ENCODE measurements around the gene RPL37.

The RPL37 gene

DNA sequence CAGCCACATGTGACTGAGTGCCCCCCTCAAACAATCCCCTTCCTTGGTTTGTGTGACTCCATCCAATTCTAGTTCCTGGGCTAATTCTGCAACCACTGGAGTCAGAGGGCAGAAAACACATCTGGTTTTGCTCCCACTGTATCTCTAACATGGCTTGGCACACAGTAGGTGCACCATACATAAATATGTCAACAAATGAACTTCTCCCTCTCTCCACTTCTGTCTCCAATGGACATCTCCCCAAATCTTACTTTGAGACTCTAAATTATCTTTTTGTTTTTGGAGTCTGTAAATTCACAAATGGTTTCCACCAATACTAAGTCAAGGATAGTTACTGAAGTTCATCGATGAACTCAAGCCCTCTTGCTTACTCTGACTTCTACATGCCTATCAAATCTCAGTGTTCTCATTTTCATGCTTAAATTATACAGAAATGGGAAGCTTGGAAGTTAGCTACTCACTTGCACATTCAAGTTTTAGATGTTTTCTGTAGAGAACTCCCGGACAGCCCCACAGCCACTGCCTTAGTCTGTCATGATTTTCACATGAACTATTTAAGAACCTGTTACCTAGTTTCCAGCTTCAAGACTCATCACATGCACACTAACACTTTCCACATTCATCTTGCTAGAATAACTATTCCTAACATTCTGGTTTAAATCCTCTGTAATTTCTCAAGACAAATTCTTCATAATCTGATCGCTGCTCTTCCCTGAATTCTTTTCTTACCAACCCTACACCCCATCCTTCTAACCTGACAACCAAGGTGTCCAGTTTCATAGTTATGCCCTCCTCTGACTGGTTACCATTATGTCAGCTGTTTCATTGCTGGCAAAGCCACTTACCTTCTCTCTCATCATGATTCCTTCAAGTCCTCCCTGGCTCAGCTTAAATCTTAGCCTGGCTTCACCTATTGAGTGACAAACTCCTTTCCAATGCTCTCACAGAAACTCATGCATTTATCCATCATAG is 6.0 kb downstream of the RPL37 start:
- no peak for DNase-seq
- H3K4me1 ChIP-seq (ENCODE audit: insufficient read depth, low read length): peaks cover 15% of the 10 kb centered on the region
- H3K9ac ChIP-seq (ENCODE audit: low read depth, low read length): no peak overlapping the region
- H3K36me3 ChIP-seq (ENCODE audit: insufficient read depth, low read length): peaks cover 70% of the 10 kb centered on the region
- no peaks in the 10 kb centered on the region for H3K27me3 ChIP-seq (ENCODE audit: insufficient read depth, low read length, poor library complexity)
- no peak overlapping the region for H2AFZ ChIP-seq (ENCODE audit: low read depth, low read length)
- ATAC-seq (ENCODE audit: insufficient read depth, low read depth): no peak
- no peak overlapping the region for H3K27ac ChIP-seq (ENCODE audit: low read length)
- no peak overlapping the region for H3K4me2 ChIP-seq (ENCODE audit: insufficient read depth, low read length)
- no peak overlapping the region for H3K4me3 ChIP-seq (ENCODE audit: low read depth in 1 of 2, low read length in 2 of 2)
- H3K9me3 ChIP-seq (ENCODE audit: insufficient read depth, low read length, severe bottlenecking): no peaks in the 10 kb centered on the region
- TF ChIP-seq, protein P1, sequence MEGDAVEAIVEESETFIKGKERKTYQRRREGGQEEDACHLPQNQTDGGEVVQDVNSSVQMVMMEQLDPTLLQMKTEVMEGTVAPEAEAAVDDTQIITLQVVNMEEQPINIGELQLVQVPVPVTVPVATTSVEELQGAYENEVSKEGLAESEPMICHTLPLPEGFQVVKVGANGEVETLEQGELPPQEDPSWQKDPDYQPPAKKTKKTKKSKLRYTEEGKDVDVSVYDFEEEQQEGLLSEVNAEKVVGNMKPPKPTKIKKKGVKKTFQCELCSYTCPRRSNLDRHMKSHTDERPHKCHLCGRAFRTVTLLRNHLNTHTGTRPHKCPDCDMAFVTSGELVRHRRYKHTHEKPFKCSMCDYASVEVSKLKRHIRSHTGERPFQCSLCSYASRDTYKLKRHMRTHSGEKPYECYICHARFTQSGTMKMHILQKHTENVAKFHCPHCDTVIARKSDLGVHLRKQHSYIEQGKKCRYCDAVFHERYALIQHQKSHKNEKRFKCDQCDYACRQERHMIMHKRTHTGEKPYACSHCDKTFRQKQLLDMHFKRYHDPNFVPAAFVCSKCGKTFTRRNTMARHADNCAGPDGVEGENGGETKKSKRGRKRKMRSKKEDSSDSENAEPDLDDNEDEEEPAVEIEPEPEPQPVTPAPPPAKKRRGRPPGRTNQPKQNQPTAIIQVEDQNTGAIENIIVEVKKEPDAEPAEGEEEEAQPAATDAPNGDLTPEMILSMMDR (IDR thresholded peaks at IDR 0.05; ENCODE audit: borderline replicate concordance, extremely low read depth, low read length, poor library complexity, severe bottlenecking): no peak
- TF ChIP-seq EZH2 (IDR thresholded peaks at IDR 0.05; ENCODE audit: borderline replicate concordance, low read depth, low read length, severe bottlenecking): no peak
- H4K20me1 ChIP-seq (ENCODE audit: insufficient read depth, low read length): peaks cover 16% of the 10 kb centered on the region
- peaks cover 29% of the 10 kb centered on the region for H3K79me2 ChIP-seq (ENCODE audit: insufficient read depth, low read length)

DNA sequence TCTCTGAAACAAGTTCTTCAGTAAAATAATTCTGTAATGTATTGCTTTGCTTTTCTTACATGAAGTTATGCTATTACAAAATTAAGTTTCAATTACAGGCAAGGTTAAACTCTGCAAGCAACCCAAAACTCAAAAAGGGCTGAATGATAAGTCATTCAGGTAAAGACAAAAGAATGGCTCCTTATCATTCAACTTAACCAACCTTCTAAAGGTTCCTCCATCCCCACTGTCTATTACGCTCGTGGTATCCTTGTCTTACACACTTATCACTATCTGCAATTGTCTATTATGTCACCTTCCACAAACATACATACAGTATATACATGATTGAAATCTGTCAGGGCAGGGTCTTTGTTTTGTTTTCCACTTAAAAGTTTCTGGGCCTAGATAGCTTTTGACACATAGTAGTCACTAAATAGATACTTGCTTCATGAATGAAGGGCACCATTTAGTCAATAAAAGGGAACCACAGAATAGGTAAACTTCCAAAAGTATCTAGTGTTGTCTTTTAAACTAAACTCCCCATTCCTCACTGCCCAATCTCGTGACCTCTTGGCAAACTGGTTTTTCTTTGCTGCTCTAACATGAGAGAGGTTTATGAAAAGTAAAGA is 6.9 kb downstream of the RPL37 start:
- peaks cover 7% of the 10 kb centered on the region for H3K4me1 ChIP-seq (ENCODE audit: insufficient read depth, low read length)
- TF ChIP-seq, protein P1 (IDR thresholded peaks at IDR 0.05; ENCODE audit: borderline replicate concordance, extremely low read depth, low read length, poor library complexity, severe bottlenecking): no peak
- TF ChIP-seq EZH2 (IDR thresholded peaks at IDR 0.05; ENCODE audit: borderline replicate concordance, low read depth, low read length, severe bottlenecking): no peak
- H3K36me3 ChIP-seq (ENCODE audit: insufficient read depth, low read length): peaks cover 61% of the 10 kb centered on the region
- ATAC-seq (ENCODE audit: insufficient read depth, low read depth) (no peak), DNase-seq (no peak)
- H3K9ac ChIP-seq (ENCODE audit: low read depth, low read length): no peak overlapping the region
- H3K9me3 ChIP-seq (ENCODE audit: insufficient read depth, low read length, severe bottlenecking): no peaks in the 10 kb centered on the region
- H3K4me3 ChIP-seq (ENCODE audit: low read depth in 1 of 2, low read length in 2 of 2): no peak overlapping the region
- peaks cover 20% of the 10 kb centered on the region; the same call in 1 of the 2 replicates for H3K79me2 ChIP-seq (ENCODE audit: insufficient read depth, low read length)
- H3K27me3 ChIP-seq (ENCODE audit: insufficient read depth, low read length, poor library complexity): no peaks in the 10 kb centered on the region
- H3K27ac ChIP-seq (ENCODE audit: low read length): no peak overlapping the region
- H3K4me2 ChIP-seq (ENCODE audit: insufficient read depth, low read length): no peak overlapping the region
- peaks cover 9% of the 10 kb centered on the region for H4K20me1 ChIP-seq (ENCODE audit: insufficient read depth, low read length)
- H2AFZ ChIP-seq (ENCODE audit: low read depth, low read length): no peak overlapping the region

DNA sequence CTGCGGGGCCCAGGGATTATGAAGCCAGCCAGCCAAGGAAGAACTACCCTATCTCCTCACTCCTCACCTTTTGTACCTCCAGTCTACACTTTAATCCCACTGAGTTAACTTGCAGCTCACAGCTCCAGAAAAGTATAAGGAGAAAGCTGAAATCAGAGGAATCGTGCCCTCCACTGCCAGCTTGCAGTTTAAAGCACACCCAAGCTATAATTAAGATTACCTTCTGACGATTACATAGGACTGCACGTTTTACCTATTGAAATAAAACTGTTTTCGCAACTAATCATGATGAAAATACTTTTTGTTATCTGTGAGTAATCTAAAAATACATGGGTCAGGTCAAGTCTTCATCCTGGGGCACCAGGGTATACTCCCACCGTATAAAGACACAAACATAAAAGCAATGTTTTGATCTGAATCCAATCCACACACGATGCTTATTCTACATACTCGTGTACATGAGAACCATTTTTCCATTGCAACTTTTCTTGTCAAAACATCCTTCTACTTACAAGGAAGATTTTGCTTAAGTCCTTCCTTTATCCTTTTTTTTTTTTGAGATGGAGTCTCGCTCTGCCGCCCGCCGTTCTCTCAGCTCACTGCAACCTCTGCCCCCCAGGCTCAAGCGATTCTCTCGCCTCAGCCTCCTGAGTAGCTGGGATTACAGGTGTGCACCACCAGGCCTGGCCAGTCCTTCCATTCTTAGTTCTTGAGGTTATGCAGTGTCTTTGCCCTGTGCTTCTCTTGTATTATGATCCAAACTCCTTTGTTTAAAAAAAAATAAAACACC is 7.6 kb downstream of the RPL37 start:
- no peak for TF ChIP-seq EZH2 (IDR thresholded peaks at IDR 0.05; ENCODE audit: borderline replicate concordance, low read depth, low read length, severe bottlenecking)
- TF ChIP-seq, protein P1 (IDR thresholded peaks at IDR 0.05; ENCODE audit: borderline replicate concordance, extremely low read depth, low read length, poor library complexity, severe bottlenecking): no peak
- peaks cover 54% of the 10 kb centered on the region for H3K36me3 ChIP-seq (ENCODE audit: insufficient read depth, low read length)
- peaks cover 14% of the 10 kb centered on the region; the same call in 1 of the 2 replicates for H3K79me2 ChIP-seq (ENCODE audit: insufficient read depth, low read length)
- H3K27ac ChIP-seq (ENCODE audit: low read length): no peak overlapping the region
- no peak overlapping the region for H2AFZ ChIP-seq (ENCODE audit: low read depth, low read length)
- no peaks in the 10 kb centered on the region for H3K4me1 ChIP-seq (ENCODE audit: insufficient read depth, low read length)
- DNase-seq (no peak), ATAC-seq (ENCODE audit: insufficient read depth, low read depth) (no peak)
- H3K9ac ChIP-seq (ENCODE audit: low read depth, low read length): no peak overlapping the region
- no peak overlapping the region for H3K4me2 ChIP-seq (ENCODE audit: insufficient read depth, low read length)
- H3K9me3 ChIP-seq (ENCODE audit: insufficient read depth, low read length, severe bottlenecking): no peaks in the 10 kb centered on the region
- peaks cover 5% of the 10 kb centered on the region for H4K20me1 ChIP-seq (ENCODE audit: insufficient read depth, low read length)
- no peak overlapping the region for H3K4me3 ChIP-seq (ENCODE audit: low read depth in 1 of 2, low read length in 2 of 2)
- H3K27me3 ChIP-seq (ENCODE audit: insufficient read depth, low read length, poor library complexity): no peaks in the 10 kb centered on the region
